NCI-H748 (cell line): ENCODE results near the gene MEIS3.
"Not testable (repeated sequence)": the region's sequence is repeated elsewhere in the genome, so short reads cannot be mapped to it uniquely, and the experiment has no call there.

Experiments used
- DNase-seq: peaks from one replicate; lab custom pipeline; 2025; ENCODE audit not compliant: unreplicated experiment; lab: John Stamatoyannopoulos, UW

MEIS3 gene

DNA sequence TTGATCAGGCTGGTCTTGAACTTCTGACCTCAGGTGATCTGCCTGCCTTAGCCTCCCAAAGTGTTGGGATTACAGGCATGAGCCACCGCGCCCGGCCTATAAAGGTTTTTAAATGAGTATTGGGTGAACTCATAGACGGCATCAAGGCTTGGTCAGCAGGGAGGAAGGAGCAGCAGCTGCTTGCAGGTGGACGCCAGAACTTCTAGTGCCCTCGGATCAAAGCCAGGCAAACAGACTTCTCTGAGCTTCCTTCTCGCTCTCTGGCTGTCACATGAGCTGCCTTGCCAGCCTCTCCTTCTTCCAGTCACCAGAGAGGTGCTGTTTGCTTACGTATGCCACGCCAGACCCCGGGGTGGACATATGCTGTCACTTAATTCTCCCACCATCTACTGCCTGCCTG, 53.9 kb downstream of the MEIS3 start:
- DNase-seq, result not testable (repeated sequence)

DNA sequence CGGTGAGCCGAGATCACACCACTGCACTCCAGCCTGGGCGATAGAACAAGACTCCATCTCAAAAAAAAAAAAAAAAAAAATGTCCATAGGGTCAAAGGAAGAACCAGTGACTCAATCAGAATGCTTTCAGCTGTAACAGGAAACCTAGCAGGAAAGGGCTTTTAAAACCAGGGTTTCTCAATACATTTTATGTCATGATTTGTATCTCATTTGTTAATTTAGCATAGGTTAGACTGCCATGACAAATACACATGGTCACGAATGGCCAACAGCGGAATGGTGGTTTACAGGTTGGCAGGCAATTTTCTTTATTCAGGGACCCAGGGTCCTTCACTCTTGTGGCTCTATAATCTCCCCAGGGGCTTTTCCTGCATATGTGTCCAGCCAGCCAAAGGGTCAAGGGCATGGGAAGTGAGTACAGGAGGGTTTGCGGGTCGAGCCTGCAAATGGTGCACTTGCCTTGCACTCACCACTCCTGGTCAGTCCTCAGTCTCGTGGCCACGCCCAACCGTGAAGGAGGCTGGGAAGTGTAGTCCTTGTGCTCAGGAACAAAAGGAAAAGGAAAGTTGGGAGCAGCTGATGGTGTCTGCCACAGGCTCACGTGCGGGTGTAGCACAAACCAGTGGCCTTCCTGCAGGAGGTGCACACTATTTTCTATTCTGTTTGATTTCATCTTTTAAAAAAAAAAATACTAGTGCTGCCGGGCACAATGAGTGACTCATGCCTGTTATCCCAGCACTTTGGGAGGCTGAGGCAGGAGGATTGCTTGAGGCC, 55.4 kb downstream of the MEIS3 start:
- peak; percentile 11 for DNase-seq

DNA sequence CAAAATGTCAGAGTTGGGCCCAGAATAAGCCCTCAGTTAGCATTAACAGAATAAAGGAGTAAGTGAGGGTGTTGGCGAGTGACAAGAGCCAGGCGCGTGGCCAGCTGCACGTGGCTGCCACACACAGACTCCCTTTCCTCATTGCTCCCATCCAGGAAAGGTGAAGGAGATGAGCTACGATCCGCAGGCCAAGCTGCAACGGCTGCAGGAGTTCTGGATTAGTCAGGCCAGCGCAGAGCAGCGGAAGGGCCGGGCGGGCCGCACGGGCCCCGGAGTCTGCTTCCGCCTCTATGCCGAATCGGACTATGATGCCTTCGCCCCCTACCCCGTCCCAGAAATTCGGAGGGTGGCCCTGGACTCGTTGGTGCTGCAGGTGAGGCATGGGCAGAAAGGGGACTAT, 57.0 kb downstream of the MEIS3 start:
- no peak for DNase-seq

DNA sequence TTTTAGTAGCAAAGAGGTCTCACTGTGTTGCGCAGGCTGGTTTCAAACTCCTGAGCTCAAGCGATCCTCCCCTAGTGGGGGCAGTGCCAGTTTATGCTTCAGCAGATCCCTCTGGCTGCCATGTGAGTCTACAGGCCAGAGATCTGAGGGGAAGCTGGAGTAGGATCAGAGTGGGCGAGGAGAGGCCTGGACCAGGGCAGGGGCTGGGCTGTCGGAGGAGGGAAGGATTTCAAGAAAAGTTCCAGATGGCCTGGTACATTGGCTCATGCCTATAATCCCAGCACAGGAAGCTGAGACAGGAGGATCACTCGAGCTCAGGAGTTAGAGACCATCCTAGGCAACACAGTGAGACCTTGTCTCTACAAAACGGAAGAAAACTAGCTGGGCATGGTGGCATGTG, 60.4 kb downstream of the MEIS3 start:
- DNase-seq, result no peak

DNA sequence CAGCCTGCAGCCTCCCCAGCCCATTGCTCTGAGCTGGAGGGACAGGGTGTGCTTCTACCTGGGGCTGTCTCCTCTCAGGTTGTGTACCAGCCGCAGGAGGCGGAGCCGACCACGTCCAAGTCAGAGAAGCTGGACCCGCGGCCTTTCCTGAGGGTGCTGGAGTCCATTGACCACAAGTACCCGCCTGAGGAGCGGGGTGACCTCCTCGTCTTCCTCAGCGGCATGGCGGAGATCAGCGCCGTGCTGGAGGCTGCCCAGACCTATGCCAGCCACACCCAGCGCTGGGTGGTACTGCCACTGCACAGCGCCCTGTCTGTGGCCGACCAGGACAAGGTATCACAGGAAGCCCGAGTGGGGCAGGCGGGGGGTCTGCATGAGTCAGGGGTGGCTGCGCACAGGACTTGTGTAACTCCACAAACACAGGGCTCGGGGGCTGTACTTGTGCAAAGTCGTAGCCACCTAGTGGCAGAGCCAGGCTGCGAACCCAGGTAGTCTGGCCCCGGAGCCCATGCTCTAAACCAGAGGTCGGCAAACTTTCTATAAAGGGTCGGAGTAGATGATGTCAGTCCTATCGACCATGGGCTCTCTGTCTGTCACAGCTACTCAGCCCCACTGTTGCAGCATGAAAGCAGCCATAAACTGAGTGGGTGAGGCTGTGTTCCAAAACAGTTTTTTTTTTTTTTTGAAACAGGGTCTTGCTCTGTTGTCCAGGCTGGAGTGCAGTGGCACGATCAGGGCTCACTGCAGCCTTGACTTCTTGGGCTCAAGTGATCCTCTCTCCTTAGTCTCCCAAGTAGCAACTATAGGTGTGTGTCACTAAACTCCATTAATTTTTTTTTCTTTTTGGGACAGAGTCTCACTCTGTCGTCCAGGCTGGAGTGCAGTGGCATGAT, 61.3 kb downstream of the MEIS3 start:
- DNase-seq, result no peak

DNA sequence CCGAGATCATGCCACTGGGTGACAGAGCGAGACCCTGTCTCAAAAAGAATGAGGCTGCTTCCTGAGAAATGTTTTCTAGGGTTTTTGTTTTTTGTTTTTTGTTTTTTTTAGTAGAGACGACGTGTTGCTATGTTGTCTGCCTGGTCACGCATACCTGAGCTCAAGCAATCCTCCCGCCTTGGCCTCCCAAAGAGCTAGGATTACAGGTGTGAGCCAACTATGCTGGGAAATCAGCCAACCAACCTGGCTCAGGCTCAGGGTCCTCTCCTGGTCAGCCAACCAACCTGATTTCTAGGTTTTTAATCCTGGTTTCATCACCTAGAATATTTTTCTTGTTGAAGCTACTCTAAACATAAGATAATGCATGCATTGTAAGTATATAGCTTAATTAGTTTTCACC, 62.4 kb downstream of the MEIS3 start:
- no peak for DNase-seq

DNA sequence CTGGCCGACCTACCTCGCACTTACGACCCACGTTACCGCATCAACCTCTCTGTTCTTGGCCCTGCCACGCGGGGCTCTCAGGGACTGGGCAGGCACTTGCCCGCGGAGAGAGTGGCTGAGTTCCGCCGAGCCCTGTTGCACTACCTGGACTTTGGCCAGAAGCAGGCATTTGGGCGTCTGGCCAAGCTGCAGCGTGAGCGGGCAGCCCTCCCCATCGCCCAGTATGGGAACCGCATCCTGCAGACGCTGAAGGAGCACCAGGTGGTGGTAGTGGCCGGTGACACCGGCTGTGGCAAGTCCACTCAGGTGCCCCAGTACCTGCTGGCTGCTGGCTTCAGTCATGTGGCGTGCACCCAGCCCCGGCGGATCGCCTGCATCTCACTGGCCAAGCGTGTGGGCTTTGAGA, 66.0 kb downstream of the MEIS3 start:
- no peak for DNase-seq
